Astrocyte of the spinal cord (primary cell): Measurements from ENCODE around the gene ASMTL.

Experiments used
- DNase-seq: peaks from one replicate; pipeline ENCODE4 v3.0.0; 2011; ENCODE audit warnings: low read depth, low spot score
- H3K4me3 ChIP-seq: 2 replicates; pipeline ENCODE4 v1.5.1; 2011; ENCODE audit warnings: low read depth, mild to moderate bottlenecking, low read length, moderate library complexity
- CTCF ChIP-seq: IDR thresholded peaks from 2 replicates; pipeline ENCODE4 v1.5.1; 2012; ENCODE audit warnings: low read depth, mild to moderate bottlenecking, low read length, inconsistent platforms
- in situ Hi-C: cut with HindIII; loops from 2 replicates; pipeline ENCODE4 v1.10.0; 2017; ENCODE audit warnings: low sequenced_read_pairs

Gene ASMTL

GRCh38 chrX:1359477-1359873 lies 93.2 kb downstream of the ASMTL start:
- DNase-seq = no peak
- no peak overlapping the region for H3K4me3 ChIP-seq
- no peak for TF ChIP-seq CTCF
- in situ Hi-C loops = no loop called here

- in situ Hi-C loops = no loop called here
- DNase-seq = no peak
- no peak for TF ChIP-seq CTCF
- H3K4me3 ChIP-seq = no peak overlapping the region
Observed at GRCh38 chrX:1358793-1359476, 93.8 kb downstream of the ASMTL start.

GRCh38 chrX:1357993-1358392 lies 94.7 kb downstream of the ASMTL start:
- in situ Hi-C loops = no loop called here
- TF ChIP-seq CTCF = no peak
- DNase-seq = no peak
- H3K4me3 ChIP-seq = no peak overlapping the region

GRCh38 chrX:1355131-1356046 lies 97.3 kb downstream of the ASMTL start:
- no peak overlapping the region for H3K4me3 ChIP-seq
- TF ChIP-seq CTCF = no peak
- in situ Hi-C loops = no loop called here
- no peak for DNase-seq

GRCh38 chrX:1354036-1355019 lies 98.4 kb downstream of the ASMTL start:
- H3K4me3 ChIP-seq = no peak overlapping the region
- no peak for DNase-seq
- TF ChIP-seq CTCF = no peak
- in situ Hi-C loops = no loop called here
